ENCODE measurements around the gene ENKUR. TPM values are rescaled to one million over a fixed set of nuclear protein-coding genes. Genes with fewer than 3 reads are reported as not detected.

The ENKUR gene, protein sequence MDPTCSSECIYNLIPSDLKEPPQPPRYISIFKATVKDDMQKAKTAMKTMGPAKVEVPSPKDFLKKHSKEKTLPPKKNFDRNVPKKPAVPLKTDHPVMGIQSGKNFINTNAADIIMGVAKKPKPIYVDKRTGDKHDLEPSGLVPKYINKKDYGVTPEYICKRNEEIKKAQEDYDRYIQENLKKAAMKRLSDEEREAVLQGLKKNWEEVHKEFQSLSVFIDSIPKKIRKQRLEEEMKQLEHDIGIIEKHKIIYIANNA
- polyA plus RNA-seq (2013, experiment 1 of 2), result not detected
- not detected for polyA plus RNA-seq (2013, experiment 2 of 2)

DNA sequence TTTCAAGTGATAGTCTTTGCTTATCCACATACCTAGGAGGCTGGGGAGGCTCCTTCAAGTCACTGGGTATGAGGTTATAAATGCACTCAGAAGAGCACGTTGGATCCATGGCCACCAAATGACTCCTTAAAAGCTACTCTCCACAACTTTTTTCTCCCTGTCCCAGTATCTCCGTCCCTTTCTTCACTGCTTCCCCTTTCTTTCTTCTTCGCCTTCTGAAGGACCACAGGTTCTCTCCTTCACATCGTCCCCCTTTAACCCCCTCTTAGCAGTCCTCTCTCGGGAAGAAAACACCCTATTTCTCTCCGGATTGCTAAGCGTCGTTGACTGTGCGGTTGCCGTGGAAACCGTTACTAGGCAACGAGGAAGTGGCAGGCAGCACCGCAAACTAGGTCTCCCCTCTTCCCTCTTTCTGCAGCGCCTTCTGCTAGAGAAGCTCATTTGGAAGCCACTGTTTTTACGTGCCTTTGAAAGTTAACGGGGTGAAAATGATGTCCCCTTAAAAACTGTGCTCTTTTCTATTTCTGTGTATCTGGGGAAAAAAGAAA lies at the start of gene ENKUR:
TSS of gene ENKUR (minus strand) at position 331 of the 548 bp plus-strand sequence. CDS start at position 109, 222 bp downstream.
- H2BK15ac ChIP-seq (replicated peaks; ENCODE audit: low read depth), result no peak within 1 kb of the TSS
- H2BK120ac ChIP-seq (ENCODE audit: low read depth, low read length), result no peak within 1 kb of the TSS
- H3K56ac ChIP-seq (ENCODE audit: low read length), result peak within 1 kb of the TSS; percentile 96
- H3K36me3 ChIP-seq (ENCODE audit: control insufficient read depth, insufficient read depth, low read length), result no peaks in the 10 kb centered on the region
- H3K23ac ChIP-seq (ENCODE audit: low read length), result no peak within 1 kb of the TSS
- no peaks in the 10 kb centered on the region for H3K79me1 ChIP-seq (ENCODE audit: low read length)
- no peaks in the 10 kb centered on the region for H3K4me1 ChIP-seq (ENCODE audit: control insufficient read depth, low read depth, low read length)
- H2AK5ac ChIP-seq (ENCODE audit: low read length), result no peak within 1 kb of the TSS
- peak; percentile 98 for DNase-seq
- H3K4me3 ChIP-seq (ENCODE audit: low read length), result peak within 1 kb of the TSS; percentile 59
- peak within 1 kb of the TSS; percentile 88 for H3K9ac ChIP-seq (ENCODE audit: low read length)
- peak within 1 kb of the TSS; percentile 47 for H4K5ac ChIP-seq (ENCODE audit: low read length)
- no CpG with 5 or more reads among the region's 16 CpGs for WGBS (ENCODE audit: extremely low coverage, insufficient coverage, low lambda C conversion rate)
- peak within 1 kb of the TSS; percentile 74 for H2BK5ac ChIP-seq (ENCODE audit: low read length)
- peak within 1 kb of the TSS; percentile 58 for H3K27ac ChIP-seq (ENCODE audit: low read depth, low read length)
- H3K4ac ChIP-seq (ENCODE audit: low read depth, low read length), result no peak within 1 kb of the TSS
- no peaks in the 10 kb centered on the region for H3K79me2 ChIP-seq (ENCODE audit: control insufficient read depth, insufficient read depth, low read length)
- no peak within 1 kb of the TSS for H4K8ac ChIP-seq (ENCODE audit: low read depth, low read length)
- no peaks in the 10 kb centered on the region for H3K27me3 ChIP-seq (ENCODE audit: insufficient read depth, low read length, poor library complexity)
- peak within 1 kb of the TSS; percentile 91 for H3K4me2 ChIP-seq (ENCODE audit: low read length)
- H3K18ac ChIP-seq (ENCODE audit: low read length), result peak within 1 kb of the TSS; percentile 25

DNA sequence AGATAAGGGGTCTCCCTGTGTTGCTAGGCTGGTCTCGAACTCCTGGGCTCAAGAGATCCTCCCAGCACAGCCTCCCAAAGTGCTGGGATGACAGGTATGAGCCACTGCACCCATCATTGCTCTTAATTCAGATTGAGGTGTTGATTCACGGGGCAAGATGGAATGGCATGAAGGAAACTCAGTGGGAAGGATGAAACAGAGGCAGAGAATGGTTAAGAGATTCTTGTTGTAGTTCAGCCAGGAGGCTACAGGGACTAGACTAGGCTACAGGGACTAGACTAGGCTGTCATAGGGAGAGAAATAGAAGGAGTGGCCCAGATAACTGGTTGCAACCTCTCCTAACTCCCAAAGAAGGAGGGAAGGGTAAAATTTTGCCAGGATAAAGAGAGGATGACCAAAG lies 48.4 kb upstream of the ENKUR start:
- WGBS (ENCODE audit: extremely low coverage, insufficient coverage, low lambda C conversion rate), result no CpG with 5 or more reads among the region's 2 CpGs
- H3K23ac ChIP-seq (ENCODE audit: low read length), result no peak overlapping the region
- H3K18ac ChIP-seq (ENCODE audit: low read length), result no peak overlapping the region
- DNase-seq, result no peak
- no peaks in the 10 kb centered on the region for H3K79me1 ChIP-seq (ENCODE audit: low read length)
- no peaks in the 10 kb centered on the region for H3K79me2 ChIP-seq (ENCODE audit: control insufficient read depth, insufficient read depth, low read length)
- H3K27me3 ChIP-seq (ENCODE audit: insufficient read depth, low read length, poor library complexity), result no peaks in the 10 kb centered on the region
- no peak overlapping the region for H3K4ac ChIP-seq (ENCODE audit: low read depth, low read length)
- no peak overlapping the region for H2BK15ac ChIP-seq (replicated peaks; ENCODE audit: low read depth)
- no peak overlapping the region for H4K5ac ChIP-seq (ENCODE audit: low read length)
- H3K4me2 ChIP-seq (ENCODE audit: low read length), result no peak overlapping the region
- no peak overlapping the region for H3K56ac ChIP-seq (ENCODE audit: low read length)
- no peak overlapping the region for H4K8ac ChIP-seq (ENCODE audit: low read depth, low read length)
- H2BK5ac ChIP-seq (ENCODE audit: low read length), result no peak overlapping the region
- no peak overlapping the region for H2AK5ac ChIP-seq (ENCODE audit: low read length)
- no peak overlapping the region for H3K27ac ChIP-seq (ENCODE audit: low read depth, low read length)
- no peak overlapping the region for H3K4me3 ChIP-seq (ENCODE audit: low read length)
- H3K4me1 ChIP-seq (ENCODE audit: control insufficient read depth, low read depth, low read length), result peaks cover 3% of the 10 kb centered on the region
- no peak overlapping the region for H2BK120ac ChIP-seq (ENCODE audit: low read depth, low read length)
- H3K9ac ChIP-seq (ENCODE audit: low read length), result no peak overlapping the region
- H3K36me3 ChIP-seq (ENCODE audit: control insufficient read depth, insufficient read depth, low read length), result no peaks in the 10 kb centered on the region

DNA sequence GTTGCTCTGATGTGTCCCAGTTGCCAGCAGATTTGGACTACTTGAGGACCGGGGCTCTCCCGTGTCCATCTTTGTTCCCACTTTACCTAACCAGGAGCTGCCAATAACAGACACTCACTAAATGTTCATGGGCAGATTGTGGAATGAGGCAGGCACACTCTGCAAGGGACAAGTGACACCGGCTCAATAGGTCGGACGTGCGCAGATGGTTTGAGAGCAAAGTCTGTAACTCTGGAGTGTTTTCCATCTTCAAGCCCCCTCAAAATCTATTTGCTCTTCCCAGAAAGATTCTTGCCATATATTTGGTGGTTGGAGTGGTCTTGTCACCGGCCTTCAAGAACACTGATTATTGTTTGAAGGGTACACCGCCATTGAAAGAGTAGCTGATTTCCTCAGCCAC lies 47.7 kb upstream of the ENKUR start:
- no peak overlapping the region for H4K8ac ChIP-seq (ENCODE audit: low read depth, low read length)
- H3K27ac ChIP-seq (ENCODE audit: low read depth, low read length), result no peak overlapping the region
- no peak overlapping the region for H2BK15ac ChIP-seq (replicated peaks; ENCODE audit: low read depth)
- H2AK5ac ChIP-seq (ENCODE audit: low read length), result no peak overlapping the region
- H3K79me2 ChIP-seq (ENCODE audit: control insufficient read depth, insufficient read depth, low read length), result no peaks in the 10 kb centered on the region
- H3K4me2 ChIP-seq (ENCODE audit: low read length), result no peak overlapping the region
- no peak overlapping the region for H3K56ac ChIP-seq (ENCODE audit: low read length)
- H2BK5ac ChIP-seq (ENCODE audit: low read length), result no peak overlapping the region
- H3K79me1 ChIP-seq (ENCODE audit: low read length), result no peaks in the 10 kb centered on the region
- no peak overlapping the region for H3K4ac ChIP-seq (ENCODE audit: low read depth, low read length)
- no CpG with 5 or more reads among the region's 8 CpGs for WGBS (ENCODE audit: extremely low coverage, insufficient coverage, low lambda C conversion rate)
- DNase-seq, result no peak
- H3K9ac ChIP-seq (ENCODE audit: low read length), result no peak overlapping the region
- H3K4me1 ChIP-seq (ENCODE audit: control insufficient read depth, low read depth, low read length), result peaks cover 3% of the 10 kb centered on the region
- H3K18ac ChIP-seq (ENCODE audit: low read length), result no peak overlapping the region
- H3K4me3 ChIP-seq (ENCODE audit: low read length), result no peak overlapping the region
- H3K36me3 ChIP-seq (ENCODE audit: control insufficient read depth, insufficient read depth, low read length), result no peaks in the 10 kb centered on the region
- no peaks in the 10 kb centered on the region for H3K27me3 ChIP-seq (ENCODE audit: insufficient read depth, low read length, poor library complexity)
- no peak overlapping the region for H4K5ac ChIP-seq (ENCODE audit: low read length)
- H2BK120ac ChIP-seq (ENCODE audit: low read depth, low read length), result no peak overlapping the region
- H3K23ac ChIP-seq (ENCODE audit: low read length), result no peak overlapping the region

DNA sequence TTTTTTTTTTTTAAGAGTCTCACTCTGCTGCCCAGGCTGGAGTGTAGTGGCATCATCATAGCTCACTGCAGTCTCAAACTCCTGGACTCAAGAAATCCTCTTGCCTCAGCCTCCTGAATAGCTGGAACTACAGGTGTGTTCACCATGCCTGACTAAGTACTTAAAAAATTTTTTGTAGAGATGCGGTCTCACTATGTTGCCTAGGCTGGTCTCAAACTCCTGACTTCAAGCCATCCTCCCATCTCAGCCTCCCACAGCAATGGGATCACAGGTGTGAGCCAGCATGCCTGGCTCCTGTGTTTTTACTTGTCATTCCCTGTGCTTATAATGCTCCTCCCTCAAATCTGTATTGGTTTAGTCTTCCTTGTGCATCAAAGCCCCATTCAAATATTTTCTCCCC lies 47.2 kb upstream of the ENKUR start:
- WGBS (ENCODE audit: extremely low coverage, insufficient coverage, low lambda C conversion rate), result no CpG with 5 or more reads among the region's 1 CpG
- Histone ChIP-seq H3K36me3 (ENCODE audit: control insufficient read depth, insufficient read depth, low read length) (no peaks in the 10 kb centered on the region), H2BK15ac (replicated peaks; ENCODE audit: low read depth) (no peak overlapping the region), H3K4me1 (ENCODE audit: control insufficient read depth, low read depth, low read length) (peaks cover under 1% of the 10 kb centered on the region), H3K79me1 (ENCODE audit: low read length) (no peaks in the 10 kb centered on the region), H3K4me3 (ENCODE audit: low read length) (no peak overlapping the region), H4K8ac (ENCODE audit: low read depth, low read length) (no peak overlapping the region), H2BK120ac (ENCODE audit: low read depth, low read length) (no peak overlapping the region), H3K56ac (ENCODE audit: low read length) (no peak overlapping the region), H4K5ac (ENCODE audit: low read length) (no peak overlapping the region), H3K23ac (ENCODE audit: low read length) (no peak overlapping the region), H3K9ac (ENCODE audit: low read length) (no peak overlapping the region), H3K18ac (ENCODE audit: low read length) (no peak overlapping the region), H3K4me2 (ENCODE audit: low read length) (no peak overlapping the region), H3K79me2 (ENCODE audit: control insufficient read depth, insufficient read depth, low read length) (no peaks in the 10 kb centered on the region), H3K4ac (ENCODE audit: low read depth, low read length) (no peak overlapping the region), H3K27me3 (ENCODE audit: insufficient read depth, low read length, poor library complexity) (no peaks in the 10 kb centered on the region), H2AK5ac (ENCODE audit: low read length) (no peak overlapping the region), H3K27ac (ENCODE audit: low read depth, low read length) (no peak overlapping the region), H2BK5ac (ENCODE audit: low read length) (no peak overlapping the region)
- no peak for DNase-seq

DNA sequence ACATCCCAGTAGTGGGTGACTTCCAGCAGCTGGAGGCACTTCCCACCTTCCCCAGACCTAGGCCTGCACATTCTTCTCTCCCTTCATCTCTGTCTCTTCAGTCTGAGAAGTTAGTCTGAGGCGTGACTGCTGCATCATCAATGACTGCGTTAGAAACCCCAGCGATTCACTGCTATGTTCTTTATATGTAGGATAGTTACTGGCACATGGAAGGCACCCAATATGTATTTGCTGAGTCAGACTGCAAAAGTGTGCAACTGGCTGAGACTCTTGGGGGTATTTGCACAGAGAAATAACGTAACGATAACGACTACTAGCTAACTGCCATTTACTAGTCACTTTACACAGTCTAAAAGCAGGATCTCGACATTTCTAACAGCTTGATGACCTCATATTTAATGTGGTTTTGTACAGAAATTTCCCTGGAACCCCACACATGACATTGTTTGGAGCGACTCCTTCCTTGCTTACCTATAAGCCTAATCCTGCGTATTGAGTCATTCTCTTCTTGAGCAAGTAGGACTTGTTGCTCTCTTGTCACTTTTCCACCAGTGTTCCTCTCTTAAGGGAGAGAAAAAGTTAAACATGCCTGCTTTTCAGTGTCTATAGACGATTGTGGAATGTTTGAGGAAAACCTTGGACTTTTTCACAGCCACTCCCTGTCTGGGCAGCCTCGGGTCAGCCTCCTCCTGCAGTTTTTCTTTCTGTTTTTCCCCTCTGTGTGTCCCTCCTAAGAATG lies 45.9 kb upstream of the ENKUR start:
- no CpG with 5 or more reads among the region's 11 CpGs for WGBS (ENCODE audit: extremely low coverage, insufficient coverage, low lambda C conversion rate)
- DNase-seq, result no peak

More for the DNA sequence above, 45.9 kb upstream of the ENKUR start:
- no peak overlapping the region for H3K4me2 ChIP-seq (ENCODE audit: low read length)
- H3K4me3 ChIP-seq (ENCODE audit: low read length), result no peak overlapping the region
- H2BK15ac ChIP-seq (replicated peaks; ENCODE audit: low read depth), result no peak overlapping the region
- H2BK120ac ChIP-seq (ENCODE audit: low read depth, low read length), result no peak overlapping the region
- no peak overlapping the region for H3K56ac ChIP-seq (ENCODE audit: low read length)
- H3K27me3 ChIP-seq (ENCODE audit: insufficient read depth, low read length, poor library complexity), result no peaks in the 10 kb centered on the region
- no peaks in the 10 kb centered on the region for H3K79me1 ChIP-seq (ENCODE audit: low read length)
- no peaks in the 10 kb centered on the region for H3K36me3 ChIP-seq (ENCODE audit: control insufficient read depth, insufficient read depth, low read length)
- no peak overlapping the region for H2BK5ac ChIP-seq (ENCODE audit: low read length)
- H4K8ac ChIP-seq (ENCODE audit: low read depth, low read length), result no peak overlapping the region
- no peak overlapping the region for H3K9ac ChIP-seq (ENCODE audit: low read length)
- no peak overlapping the region for H4K5ac ChIP-seq (ENCODE audit: low read length)
- no peak overlapping the region for H3K18ac ChIP-seq (ENCODE audit: low read length)
- H3K79me2 ChIP-seq (ENCODE audit: control insufficient read depth, insufficient read depth, low read length), result no peaks in the 10 kb centered on the region
- H3K27ac ChIP-seq (ENCODE audit: low read depth, low read length), result no peak overlapping the region
- H3K23ac ChIP-seq (ENCODE audit: low read length), result no peak overlapping the region
- H3K4me1 ChIP-seq (ENCODE audit: control insufficient read depth, low read depth, low read length), result no peaks in the 10 kb centered on the region
- H3K4ac ChIP-seq (ENCODE audit: low read depth, low read length), result no peak overlapping the region
- no peak overlapping the region for H2AK5ac ChIP-seq (ENCODE audit: low read length)
